ENCODE data around the gene ARRB1. TPM values are rescaled to one million over a fixed set of nuclear protein-coding genes. Genes with fewer than 3 reads are reported as not detected.
"Not testable (repeated sequence)": the region's sequence is repeated elsewhere in the genome, so short reads cannot be mapped to it uniquely, and the experiment has no call there.

Gene ARRB1
- total RNA-seq, 1 experiment from 2014 or later = 44.6 TPM

- no peak for DNase-seq (ENCODE audit: low spot score)
- in situ Hi-C loops (cut with HindIII; ENCODE audit: low sequenced_read_pairs) = no loop called here
These were observed 69.9 kb downstream of the ARRB1 start for GRCh38 chr11:75281469-75282095.

GRCh38 chr11:75280770-75281468 is 70.5 kb downstream of the ARRB1 start:
- no peak for DNase-seq (ENCODE audit: low spot score)
- in situ Hi-C loops (cut with HindIII; ENCODE audit: low sequenced_read_pairs) = no loop called here

- in situ Hi-C loops (cut with HindIII; ENCODE audit: low sequenced_read_pairs) = no loop called here
- peak; percentile 78 for DNase-seq (ENCODE audit: low spot score)
These were observed 71.2 kb downstream of the ARRB1 start for GRCh38 chr11:75280227-75280701.

- in situ Hi-C loops (cut with HindIII; ENCODE audit: low sequenced_read_pairs) = no loop called here
- no peak for DNase-seq (ENCODE audit: low spot score)
These were observed 72.2 kb downstream of the ARRB1 start for GRCh38 chr11:75279273-75279672.

- in situ Hi-C loops (cut with HindIII; ENCODE audit: low sequenced_read_pairs) = no loop called here
- DNase-seq (ENCODE audit: low spot score) = no peak
These were observed 73.3 kb downstream of the ARRB1 start for GRCh38 chr11:75277991-75278790.

- in situ Hi-C loops (cut with HindIII; ENCODE audit: low sequenced_read_pairs) = no loop called here
- DNase-seq (ENCODE audit: low spot score) = no peak
These were observed 74.2 kb downstream of the ARRB1 start for GRCh38 chr11:75277211-75277805.

- no peak for DNase-seq (ENCODE audit: low spot score)
These were observed 74.8 kb downstream of the ARRB1 start for GRCh38 chr11:75276686-75277085.

GRCh38 chr11:75276186-75276585 is 75.3 kb downstream of the ARRB1 start:
- in situ Hi-C loops (cut with HindIII; ENCODE audit: low sequenced_read_pairs) = no loop called here
- no peak for DNase-seq (ENCODE audit: low spot score)

More at GRCh38 chr11:75276686-75277085, 74.8 kb downstream of the ARRB1 start:
- in situ Hi-C loops (cut with HindIII; ENCODE audit: low sequenced_read_pairs) = no loop called here

GRCh38 chr11:75275581-75275980 is 75.9 kb downstream of the ARRB1 start:
- in situ Hi-C loops (cut with HindIII; ENCODE audit: low sequenced_read_pairs) = no loop called here
- no peak for DNase-seq (ENCODE audit: low spot score)

GRCh38 chr11:75274716-75275115 is 76.7 kb downstream of the ARRB1 start:
- in situ Hi-C loops (cut with HindIII; ENCODE audit: low sequenced_read_pairs); DNase-seq (ENCODE audit: low spot score): not testable (repeated sequence)

GRCh38 chr11:75273411-75274391 is 77.8 kb downstream of the ARRB1 start:
- in situ Hi-C loops (cut with HindIII; ENCODE audit: low sequenced_read_pairs) = no loop called here
- no peak for DNase-seq (ENCODE audit: low spot score)

GRCh38 chr11:75272821-75273301 is 78.6 kb downstream of the ARRB1 start:
- no peak for DNase-seq (ENCODE audit: low spot score)
- in situ Hi-C loops (cut with HindIII; ENCODE audit: low sequenced_read_pairs) = no loop called here

GRCh38 chr11:75272391-75272790 is 79.1 kb downstream of the ARRB1 start:
- in situ Hi-C loops (cut with HindIII; ENCODE audit: low sequenced_read_pairs) = no loop called here
- no peak for DNase-seq (ENCODE audit: low spot score)

- DNase-seq (ENCODE audit: low spot score) = no peak
- in situ Hi-C loops (cut with HindIII; ENCODE audit: low sequenced_read_pairs) = no loop called here
These were observed 79.7 kb downstream of the ARRB1 start for GRCh38 chr11:75271730-75272129.

GRCh38 chr11:75270896-75271418 is 80.5 kb downstream of the ARRB1 start:
- in situ Hi-C loops (cut with HindIII; ENCODE audit: low sequenced_read_pairs) = no loop called here
- no peak for DNase-seq (ENCODE audit: low spot score)

- in situ Hi-C loops (cut with HindIII; ENCODE audit: low sequenced_read_pairs) = no loop called here
- DNase-seq (ENCODE audit: low spot score) = no peak
These were observed 81.6 kb downstream of the ARRB1 start for GRCh38 chr11:75269896-75270295.

- in situ Hi-C loops (cut with HindIII; ENCODE audit: low sequenced_read_pairs) = no loop called here
- no peak for DNase-seq (ENCODE audit: low spot score)
These were observed 82.1 kb downstream of the ARRB1 start for GRCh38 chr11:75269367-75269660.

GRCh38 chr11:75268626-75269366 is 82.7 kb downstream of the ARRB1 start:
- no peak for DNase-seq (ENCODE audit: low spot score)
- in situ Hi-C loops (cut with HindIII; ENCODE audit: low sequenced_read_pairs) = no loop called here
